Activated naive CD4-positive, alpha-beta T cell treated with Interleukin-2 at 50 U/mL for 16 hours (primary cell): ENCODE data around the gene SLA2.

Experiments
- DNase-seq: peaks from one replicate; pipeline ENCODE4 v3.0.0-alpha.2; 2020

SLA2 gene

DNA sequence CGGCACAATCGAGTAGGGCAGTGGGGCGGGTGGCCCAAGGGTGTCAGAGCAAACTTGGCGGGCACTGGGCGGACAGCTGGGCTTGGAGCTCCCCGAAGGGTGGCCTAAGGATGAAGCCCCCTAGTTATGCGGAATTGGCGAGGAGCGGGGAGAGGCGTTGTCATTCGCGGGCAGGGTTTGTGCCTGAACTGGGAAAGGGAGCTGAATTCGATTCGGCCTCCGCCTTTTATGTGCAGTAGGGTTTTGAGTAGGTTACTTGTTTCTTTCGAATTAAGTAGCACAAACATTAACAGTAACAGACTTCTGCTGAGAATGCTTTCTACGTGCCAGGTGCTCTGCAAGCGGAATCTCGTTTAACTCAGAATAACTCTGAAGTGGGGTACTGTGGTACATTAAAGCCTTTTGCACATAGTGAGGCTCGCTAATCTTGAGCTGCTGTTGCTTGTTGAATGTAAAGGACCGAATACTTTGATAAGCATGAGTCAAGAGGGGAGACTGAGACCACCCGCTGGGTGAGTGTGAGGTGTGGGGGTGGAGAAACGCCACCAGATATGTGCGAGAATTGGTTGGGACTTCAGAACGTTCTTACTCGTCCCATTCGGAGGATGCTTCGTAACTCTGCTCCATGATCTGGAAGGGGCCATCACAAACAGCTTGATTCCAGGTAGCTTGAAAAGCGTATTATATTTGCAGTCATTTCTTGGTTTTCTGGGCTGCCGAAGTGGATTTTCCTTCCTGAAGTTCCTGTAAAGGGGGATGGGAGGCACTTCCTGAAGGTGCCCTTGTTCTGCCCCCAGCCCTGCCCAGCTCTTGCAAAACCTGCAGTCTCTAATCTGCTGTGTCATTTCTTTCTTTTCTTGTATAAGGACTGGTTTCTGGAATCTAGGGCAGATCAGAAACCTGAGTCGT lies 39.6 kb downstream of the SLA2 start:
- DNase-seq, result peak; percentile 17

DNA sequence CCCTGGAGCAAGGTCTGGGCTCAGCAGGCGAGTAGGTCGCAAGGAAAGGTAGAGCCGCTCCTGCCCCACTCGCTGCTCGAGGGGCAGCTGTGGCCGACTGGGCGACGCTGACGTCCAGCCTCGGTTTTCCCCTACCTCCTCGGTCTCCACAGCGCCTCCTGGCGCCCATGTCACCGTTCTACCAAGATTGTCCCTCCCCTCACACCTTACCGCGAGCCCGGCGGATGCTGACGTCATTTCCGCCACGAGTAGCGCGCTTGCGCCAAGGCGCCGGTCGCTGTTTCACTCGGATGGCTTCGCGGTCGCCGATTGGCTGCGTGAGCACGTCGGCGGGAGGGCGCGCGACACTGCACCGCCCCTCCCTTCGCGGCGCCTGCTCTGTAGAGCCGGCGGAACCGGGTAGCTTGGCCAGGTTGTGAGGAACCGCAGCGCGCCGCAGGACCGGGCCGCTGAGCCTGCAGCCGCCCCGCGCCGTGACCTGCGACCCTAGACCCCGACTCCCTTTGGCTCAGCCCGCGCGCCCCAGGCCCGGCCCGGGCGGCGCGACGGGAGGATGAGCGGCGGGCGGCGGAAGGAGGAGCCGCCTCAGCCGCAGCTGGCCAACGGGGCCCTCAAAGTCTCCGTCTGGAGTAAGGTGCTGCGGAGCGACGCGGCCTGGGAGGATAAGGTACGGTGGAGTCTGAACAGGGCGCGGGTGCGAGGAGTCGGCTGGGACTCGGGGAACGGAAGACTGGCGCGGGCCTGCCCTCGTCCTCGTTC lies 40.4 kb downstream of the SLA2 start, which contains the start of gene RAB5IF:
RAB5IF (plus strand) TSS at position 381 of the 759 bp plus-strand sequence; CDS start at position 554, 173 bp downstream.
- DNase-seq, result peak; percentile 100

DNA sequence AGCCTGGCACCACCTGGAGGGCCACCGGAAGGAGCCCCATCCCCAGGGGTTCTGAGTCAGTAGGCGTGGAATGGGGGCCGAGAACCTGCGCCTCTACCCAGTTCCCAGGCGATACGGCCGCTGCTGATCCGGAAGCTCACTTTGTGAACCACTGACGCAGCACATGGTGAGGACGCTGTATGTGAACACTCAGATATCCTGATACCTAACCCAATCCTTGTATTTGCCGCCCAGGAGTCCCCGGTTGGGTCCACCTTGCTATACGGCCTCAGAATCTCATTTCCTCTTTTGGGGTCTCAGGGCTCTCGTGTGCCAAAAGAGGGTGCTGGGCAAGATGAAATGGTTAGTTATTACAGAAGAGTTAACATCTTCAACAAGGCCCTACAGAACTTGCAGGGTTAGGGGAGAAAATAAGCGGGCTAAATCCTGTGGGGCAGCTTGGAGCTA lies 41.0 kb downstream of the SLA2 start:
- peak; percentile 54 for DNase-seq

DNA sequence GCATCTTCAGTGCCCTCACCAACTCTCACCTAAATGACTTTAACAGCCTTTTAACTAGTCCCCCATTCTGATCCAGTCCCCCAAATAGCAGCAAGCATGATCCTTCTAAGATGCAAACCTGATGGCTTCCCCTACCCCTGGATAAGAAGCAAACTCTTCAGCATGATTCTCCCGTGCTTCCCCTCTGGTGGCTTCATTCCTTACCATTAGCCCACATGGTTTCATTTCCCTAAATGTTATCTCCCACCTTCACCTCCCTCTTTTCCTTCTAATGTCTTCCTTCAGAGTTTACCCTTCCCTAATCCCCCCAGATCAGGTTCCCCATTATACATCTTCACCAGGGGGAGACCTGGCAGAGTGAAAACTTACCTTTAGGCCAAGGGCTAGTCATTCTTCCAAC lies 44.5 kb downstream of the SLA2 start:
- DNase-seq, result no peak

DNA sequence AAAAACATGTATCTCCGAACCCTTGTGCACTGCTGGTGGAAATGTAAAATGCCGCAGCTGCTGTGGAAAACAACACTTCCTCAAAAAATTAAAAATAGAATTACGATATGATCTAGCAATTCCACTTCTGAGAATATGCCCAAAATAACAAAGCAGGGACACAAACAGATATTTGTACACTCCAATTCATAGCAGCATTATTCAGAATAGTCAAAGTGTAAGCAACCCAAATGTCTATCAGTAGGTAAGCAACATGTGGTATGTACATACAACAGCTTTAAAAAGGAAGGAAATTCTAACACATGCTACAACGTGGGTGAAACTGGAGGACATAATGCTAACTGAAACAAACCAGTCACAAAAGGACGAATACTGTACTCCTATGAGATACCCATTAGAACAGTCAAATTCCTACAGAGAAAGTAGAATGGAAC lies 46.1 kb downstream of the SLA2 start:
- no peak for DNase-seq

DNA sequence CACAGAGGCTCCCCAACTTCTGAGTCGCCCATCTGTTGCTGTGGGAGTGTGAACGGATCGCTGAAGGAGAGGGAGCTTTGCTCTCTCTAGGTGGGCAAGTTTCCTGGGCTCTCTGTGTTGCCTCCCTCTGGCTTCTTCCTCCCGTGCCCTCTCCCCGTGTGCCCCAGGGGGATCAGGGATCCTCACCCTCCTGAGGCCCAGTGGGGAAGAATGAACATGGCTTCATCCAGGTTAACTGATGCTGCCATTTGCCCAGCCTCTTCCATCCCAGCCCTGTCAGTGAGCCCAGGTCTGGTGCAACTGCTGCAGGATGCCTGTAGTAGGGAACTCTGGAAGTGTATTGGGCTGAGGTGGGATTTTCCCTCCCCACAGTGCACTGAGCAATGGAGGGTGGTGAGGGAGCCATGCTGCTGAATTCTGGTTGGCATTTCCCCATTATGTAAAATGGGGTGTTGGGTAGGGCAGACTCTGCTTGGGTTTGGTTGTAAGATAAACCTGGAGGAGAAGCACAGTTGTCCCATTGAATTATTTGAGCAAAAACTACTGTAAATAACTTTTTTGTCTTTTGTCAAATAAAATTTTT lies 52.6 kb downstream of the SLA2 start:
- DNase-seq, result no peak

DNA sequence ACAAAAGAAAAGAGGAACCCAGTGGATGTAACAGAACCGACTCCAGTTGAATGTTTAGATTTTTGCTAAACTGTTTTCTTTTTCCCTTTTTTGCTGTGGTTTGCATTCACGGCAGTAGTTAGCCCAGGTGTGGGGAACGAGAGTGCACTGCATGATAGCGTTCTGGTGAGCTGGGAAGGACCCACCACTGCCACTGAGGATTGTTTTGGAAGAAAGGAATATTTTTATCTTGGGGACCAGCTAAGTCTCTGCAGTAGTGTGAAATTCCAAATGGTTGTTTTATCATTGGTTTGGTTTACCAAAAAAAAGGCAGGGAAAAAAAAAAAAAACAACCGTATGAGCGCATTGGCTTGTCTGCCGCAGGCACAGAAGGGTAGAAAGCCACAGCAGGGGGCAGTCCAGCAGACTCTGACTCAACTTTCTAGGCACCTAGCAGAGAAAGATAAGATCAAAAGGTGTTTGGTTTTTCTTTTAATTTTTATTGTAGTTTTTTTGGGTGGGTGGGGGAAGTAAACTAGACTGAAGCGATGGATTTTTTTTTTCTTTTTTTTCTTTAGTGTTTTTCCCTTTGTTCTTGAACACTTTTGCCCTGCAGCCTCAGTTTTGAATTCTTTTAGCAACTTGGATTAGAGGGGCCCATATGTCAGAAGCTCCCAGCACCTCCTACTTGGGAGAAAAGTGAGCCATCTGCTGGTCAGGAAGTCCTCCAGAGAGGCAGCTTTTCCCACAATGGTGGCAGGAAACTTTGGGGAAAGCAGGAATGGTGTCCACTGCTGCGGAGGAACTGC lies 53.9 kb downstream of the SLA2 start:
- DNase-seq, result peak; percentile 66

DNA sequence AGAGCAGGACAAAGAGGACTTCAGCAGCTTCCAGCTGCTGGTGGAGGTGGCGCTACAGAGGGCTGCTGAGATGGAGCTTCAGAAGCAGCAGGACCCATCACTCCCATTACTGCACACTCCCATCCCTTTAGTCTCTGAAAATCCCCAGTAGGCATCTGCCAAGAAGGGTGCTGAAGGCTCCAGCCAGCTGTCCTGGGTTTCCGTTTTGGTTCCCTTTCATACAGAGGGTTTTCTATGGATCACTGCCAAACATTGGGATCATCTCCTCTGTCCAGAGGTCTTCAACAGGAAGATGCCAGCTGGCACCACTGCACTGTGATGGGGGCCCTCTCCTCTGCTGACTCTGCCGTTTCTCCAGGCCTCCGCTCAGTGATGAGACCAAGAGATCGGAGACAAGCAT lies 54.7 kb downstream of the SLA2 start:
- no peak for DNase-seq

DNA sequence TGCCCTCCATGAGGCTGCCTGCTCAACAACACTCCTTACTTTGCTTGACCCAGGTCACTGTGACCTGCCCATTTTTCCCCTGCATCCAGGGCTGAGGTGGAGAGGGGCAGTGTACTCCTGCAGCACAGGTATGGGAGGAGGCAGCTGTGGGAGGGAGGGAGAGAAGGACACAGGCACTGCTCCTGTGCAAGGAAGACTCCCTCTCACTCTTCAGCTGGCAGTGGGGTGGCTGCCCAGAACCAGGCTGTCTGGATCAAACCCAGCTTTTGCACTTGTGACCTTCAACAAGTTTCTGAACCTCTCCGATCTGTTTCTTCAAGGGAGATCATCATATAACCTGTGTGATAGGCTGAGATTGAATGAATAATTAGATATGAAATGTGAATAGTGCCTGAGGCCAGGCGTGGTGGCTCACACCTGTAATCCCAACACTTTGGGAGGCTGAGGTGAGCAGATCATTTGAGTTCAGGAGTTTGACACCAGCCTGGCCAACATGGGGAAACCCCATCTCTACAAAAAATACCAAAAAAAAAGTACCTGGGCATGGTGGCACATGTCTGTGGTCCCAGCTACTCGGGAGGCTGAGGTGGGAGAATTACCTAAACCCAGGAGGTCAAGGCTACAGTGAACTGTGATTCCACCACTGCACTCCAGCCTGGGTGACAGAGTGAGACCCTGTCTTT lies 58.5 kb downstream of the SLA2 start:
- DNase-seq, result no peak

DNA sequence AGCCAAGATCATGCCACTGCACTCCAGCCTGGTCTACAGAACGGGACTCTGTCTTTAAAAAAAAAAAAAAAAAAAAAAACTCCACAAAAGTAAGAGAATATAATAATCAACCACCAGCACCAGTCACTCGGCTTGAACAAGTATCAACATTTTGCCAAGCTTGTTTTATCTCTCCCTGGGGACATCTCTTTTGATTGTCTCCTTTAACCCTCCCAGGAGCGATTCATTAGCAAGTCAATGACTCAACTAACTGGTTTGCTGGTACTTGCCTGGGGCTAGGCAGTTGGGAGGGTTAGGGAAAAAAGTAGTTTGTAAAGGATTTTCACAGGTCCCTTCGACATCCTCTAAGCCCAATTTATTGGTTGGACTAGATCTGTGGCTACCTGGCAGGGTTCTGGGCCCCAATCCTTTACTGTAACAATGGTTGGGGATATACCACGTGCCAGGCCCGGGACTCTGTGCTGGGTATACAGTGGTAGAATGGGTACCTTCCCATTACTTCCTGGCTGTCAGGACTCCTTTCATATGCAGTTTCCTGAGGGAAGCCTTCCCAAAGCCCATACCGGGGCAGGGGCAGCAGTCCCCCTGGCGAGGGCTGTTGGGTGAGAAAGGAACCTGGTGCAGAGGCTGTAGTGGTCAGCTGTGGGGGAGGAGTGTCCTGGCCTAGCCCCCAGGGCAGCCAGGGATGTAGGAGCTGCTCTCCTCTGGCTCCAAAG lies 60.4 kb downstream of the SLA2 start:
- DNase-seq, result no peak

DNA sequence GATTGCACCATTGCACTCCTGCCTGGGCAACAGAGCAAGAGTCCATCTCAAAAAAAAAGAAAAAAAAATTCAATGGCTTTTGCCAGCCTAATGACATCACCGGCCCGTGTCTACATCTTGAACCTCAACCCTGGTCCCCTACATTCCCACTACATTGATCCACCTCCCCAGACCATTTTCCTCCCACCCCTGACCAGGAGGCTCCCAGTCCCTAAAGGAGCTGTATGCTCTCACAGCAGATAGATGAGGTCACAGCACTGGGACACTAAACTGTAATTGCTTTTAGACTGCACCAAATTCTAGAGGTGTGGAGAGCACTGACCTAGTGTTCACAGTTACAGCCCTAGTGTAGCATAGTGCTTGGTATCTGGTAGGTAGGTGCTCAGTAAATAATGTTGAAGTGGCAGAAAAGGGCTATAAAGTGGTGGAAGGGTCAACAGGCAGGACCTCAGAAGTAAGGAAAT lies 61.9 kb downstream of the SLA2 start:
- no peak for DNase-seq

DNA sequence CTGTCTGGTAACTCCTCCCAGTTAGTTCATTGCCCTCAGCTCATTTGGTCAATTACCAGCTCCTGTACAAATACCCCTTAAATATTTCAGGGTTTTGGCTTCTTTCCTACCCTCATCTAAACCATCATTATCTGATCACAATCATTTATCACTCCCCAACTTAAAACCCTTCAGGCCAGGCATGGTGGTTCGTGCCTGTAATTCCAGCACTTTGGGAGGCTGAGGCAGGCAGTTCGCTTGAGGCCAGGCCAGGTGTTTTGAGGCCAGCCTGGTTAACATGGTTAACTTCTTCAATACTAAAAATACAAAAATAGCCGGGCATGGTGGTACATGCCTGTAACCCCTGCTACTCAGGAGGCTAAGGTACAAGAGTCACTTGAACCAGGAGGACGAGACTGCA lies 63.2 kb downstream of the SLA2 start:
- DNase-seq, result no peak

DNA sequence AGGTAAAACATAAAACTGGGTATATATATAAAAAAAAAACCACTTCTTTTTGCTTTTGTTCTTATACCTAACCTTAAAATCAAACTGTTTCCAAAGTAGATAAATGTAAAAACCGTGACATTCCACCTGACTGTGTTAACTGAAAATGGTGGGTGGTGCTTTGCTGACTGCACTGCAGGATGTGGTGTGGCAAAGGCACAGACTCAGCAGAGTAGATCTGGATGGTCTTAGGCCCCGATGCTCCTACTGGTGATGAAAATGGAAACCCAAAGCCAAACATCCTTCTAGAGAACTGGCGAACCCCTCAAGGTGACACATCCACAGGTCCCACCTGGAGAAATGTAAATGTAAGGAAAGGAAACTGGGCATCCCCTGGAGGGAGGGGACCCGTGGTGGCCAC lies 63.7 kb downstream of the SLA2 start:
- DNase-seq, result no peak

DNA sequence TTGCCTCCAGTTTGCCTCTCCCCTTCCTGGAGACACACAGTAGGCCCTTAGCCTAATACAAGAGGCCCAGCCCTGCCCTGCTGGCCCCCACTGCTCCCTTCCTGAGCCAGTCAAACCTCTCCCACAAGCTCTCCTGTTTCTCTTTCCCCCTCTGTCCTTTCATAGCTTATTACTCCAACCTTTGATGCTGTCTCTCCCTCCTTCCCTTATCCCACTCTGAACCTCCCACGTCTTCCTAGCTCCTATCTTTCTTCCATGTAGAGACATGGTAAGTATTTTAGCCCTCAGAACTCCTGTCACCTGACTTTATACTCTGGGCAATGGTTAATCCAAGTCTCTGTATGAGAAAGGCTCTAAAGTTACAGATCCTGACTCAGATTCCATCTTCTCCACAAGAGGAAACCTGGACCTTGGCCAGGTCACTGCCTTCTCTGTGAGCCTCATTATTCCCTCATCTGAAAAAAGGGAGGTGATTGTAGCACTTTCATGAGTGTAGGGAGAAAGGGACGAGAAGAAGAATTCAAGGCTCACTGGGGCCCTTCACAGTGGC lies 65.9 kb downstream of the SLA2 start:
- no peak for DNase-seq

DNA sequence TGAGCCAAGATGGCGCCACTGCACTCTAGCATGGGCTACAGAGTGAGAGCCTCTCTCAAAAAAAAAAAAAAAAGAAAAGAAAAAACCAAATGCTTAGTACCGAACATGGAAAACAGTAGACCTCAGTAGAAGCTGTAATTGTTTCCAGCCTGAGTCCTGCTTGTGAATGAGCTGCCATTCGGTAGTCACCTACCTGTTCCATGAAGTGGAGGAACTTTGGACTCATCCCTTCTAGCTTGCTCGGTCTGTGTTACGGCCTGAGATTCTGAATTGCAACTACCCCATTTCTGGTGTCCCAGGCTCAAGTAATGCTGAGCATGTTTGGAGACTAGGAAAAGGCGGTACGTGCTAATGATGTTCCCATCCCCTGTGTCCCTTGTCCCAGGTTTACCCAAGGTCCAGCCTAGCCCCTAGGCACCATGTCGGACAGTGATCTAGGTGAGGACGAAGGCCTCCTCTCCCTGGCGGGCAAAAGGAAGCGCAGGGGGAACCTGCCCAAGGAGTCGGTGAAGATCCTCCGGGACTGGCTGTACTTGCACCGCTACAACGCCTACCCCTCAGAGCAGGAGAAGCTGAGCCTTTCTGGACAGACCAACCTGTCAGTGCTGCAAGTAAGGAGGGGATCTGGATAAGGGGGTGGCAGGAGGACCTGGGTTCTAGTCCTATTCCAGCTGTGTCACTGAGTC lies 67.5 kb downstream of the SLA2 start:
- DNase-seq, result no peak

DNA sequence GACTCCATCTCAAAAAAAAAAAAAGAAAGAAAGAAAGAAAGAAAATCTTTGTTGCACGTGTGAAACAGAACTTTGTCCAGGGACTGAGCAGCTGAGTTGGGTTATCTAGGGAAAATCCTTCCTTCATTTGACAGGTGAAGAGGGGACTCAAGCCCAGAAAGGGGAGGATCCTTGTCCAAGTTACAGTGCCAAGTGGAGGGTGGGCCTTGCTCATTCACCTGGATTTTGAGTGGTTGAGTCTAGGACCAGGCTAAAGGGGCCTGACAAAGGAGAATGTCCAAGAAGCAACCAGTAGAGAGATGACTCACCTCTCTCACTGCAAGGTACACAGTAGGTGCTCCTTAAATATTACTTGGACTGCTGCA lies 69.9 kb downstream of the SLA2 start:
- DNase-seq, result no peak

DNA sequence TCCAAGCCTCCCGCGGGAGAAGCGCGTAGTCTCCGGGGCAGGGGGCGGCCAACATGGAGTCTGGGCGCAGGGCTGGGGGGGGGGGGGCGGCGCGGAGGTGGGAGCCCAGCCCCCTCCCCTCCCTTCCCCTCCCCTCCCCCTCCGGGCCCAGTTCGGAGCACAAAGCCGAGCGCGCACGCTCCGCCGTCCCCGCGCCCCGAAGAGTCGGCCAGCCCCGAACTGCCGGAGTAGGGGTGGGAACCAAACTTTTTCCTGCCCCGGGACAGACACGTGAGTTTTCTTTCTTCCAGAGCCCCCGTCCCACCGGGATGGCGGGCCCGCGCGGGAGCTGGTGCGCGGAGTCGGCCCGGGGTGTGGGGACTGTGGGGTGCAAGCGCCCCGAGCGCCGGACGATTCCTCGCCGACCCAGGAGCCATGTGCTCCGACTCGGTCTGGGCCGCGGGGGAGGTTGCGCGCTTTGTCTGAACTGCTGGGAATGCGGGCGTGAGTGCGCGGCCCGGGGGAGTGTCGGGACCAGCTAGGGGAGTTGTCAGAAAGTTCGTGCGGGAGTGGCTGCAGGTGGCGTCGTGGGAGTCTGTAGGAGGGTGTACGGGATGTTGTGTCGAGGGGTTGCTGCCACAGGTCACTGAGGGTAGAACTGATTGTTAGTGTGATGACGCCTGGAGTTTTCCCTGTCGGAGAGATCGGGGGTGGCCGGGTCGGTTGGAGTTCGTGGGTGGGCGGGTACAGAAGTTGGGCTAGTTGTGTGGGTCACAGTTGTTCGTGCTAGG lies 71.4 kb downstream of the SLA2 start:
- peak; percentile 60 for DNase-seq

DNA sequence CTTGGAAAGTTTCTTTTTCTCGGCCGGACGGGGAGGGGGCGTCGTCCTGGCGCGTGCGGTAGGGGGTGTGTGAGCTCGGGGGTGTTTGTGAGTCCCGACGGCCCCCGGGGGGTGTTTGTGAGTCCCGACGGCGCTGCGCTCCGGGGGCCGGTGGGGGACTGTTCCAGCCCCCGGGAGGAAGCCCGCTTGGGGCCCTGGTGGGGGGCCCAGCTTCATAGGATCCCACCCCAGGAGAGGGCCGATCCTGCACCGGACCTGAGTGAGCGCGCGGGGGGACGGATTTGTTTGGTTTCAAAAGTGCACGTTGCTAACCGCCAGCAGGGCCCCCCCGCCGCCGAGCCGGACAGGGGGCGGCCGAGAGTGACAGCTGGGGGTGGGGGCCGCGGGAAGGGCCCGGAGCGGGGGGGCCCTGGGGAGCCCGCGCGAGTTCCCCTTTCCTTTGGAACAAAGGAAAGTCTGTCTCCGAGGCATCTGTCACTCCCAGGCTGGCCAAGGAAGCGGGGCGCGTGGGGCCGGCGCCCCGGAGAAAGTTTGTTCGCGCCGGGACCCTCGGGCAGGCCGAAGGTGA lies 72.1 kb downstream of the SLA2 start:
- DNase-seq, result peak; percentile 41

DNA sequence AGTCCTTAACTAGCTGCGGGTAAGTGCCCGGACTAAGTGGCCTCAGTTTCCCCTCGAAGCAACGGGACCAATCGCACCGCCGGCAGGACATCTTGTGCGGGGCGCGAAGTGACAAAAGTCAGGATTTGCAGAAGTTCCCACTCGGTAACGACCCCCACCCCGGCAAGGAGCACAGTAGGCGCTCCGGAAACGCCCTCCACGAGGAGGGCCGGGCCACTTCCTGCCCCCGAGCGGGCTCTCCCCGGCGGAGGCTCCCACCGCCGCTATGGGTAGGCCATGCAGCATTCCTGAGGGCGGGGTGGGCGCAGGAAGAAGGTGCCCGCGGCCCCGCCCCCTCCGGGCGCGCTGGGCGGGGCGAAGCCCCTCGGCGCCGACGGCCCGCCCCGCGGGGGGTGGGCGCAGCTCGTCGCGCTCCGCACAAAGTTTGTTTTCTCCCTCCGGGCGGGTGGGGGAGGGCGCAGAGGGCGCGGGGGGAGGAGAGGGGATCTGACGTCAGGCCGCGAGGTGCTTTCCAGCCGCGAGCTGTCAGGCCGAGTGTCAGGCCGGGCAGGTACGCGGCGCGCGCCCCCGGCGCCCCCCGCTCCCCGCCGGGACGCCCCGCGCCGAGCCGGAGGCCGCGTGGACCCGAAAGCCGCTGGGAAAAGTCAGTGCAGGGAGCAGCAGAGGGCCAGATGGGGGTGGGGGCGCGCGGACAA lies 72.7 kb downstream of the SLA2 start, which contains the start of gene TGIF2:
TGIF2 (plus strand) TSS at position 495 of the 695 bp plus-strand sequence. CDS start 5,178 bp downstream, outside the sequence.
- DNase-seq, result peak; percentile 87
